GM06990 (cell line): ENCODE data around the gene TPX2.

Experiments used
- DNase-seq: peaks from one replicate; pipeline ENCODE4 v3.0.0-alpha.2; 2011; ENCODE audit not compliant: insufficient read length; ENCODE audit errors: extremely low read depth
- H3K27me3 ChIP-seq: replicated peaks from 2 replicates; pipeline ENCODE4 v1.6.0; 2011; ENCODE audit warnings: low read length; ENCODE audit not compliant: control insufficient read depth, insufficient read depth
- H3K36me3 ChIP-seq: 2 replicates; pipeline ENCODE4 v1.5.1; 2011; ENCODE audit warnings: low read length; ENCODE audit not compliant: control insufficient read depth, insufficient read depth
- H3K4me3 ChIP-seq: replicated peaks from 2 replicates; pipeline ENCODE4 v1.5.1; 2011; ENCODE audit warnings: low read depth, mild to moderate bottlenecking, control low read depth, low read length
- CTCF ChIP-seq: IDR thresholded peaks from 2 replicates; pipeline ENCODE4 v1.5.1; 2011; ENCODE audit warnings: low read length, control low read depth, mild to moderate bottlenecking, inconsistent platforms; ENCODE audit not compliant: insufficient read depth, poor library complexity, severe bottlenecking

TPX2 gene

DNA sequence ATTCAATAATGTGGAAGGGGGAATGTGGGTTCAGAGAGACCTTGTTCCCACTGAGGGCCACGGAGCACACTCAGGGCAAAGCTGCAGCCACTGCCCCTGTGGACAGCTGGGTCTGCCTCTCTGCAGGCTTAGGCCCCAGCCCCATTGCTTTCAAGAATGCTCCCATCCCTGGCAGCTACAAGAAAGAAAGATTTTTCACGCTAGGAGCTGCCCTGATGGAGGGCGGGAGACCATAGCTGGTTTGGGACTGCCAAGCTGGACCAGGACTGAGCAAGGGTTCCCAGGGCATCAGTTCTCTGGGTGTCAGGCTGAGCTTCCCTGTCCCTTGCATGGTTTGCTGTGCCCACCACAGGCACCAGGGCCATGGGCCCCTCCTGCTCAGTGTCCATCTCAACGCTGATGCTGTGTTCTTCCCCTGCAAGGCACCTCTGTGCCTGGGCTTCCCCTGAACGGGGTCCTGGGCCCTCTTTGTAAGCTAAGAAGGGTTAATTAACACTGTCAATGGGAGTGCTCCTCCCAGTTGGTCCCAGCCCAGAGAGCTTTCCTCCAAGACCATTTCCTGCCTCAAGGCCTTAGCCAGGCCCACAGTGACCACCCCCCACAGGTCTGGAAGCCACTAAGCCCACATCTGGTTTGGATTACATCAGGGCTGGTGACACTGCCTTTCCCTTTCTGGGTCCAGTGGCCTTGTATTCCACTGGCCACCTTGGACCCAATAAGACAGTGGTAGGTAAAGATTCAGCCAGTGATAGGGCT is 97.9 kb downstream of the TPX2 start:
- no peak for DNase-seq
- no peaks in the 10 kb centered on the region for H3K36me3 ChIP-seq
- H3K27me3 ChIP-seq: no peaks in the 10 kb centered on the region
- H3K4me3 ChIP-seq: no peak overlapping the region
- no peak for TF ChIP-seq CTCF

- DNase-seq: no peak
These were observed 98.9 kb downstream of the TPX2 start for GRCh38 chr20:31837896-31838397.

GRCh38 chr20:31838646-31839292 is 99.7 kb downstream of the TPX2 start:
- H3K36me3 ChIP-seq: no peaks in the 10 kb centered on the region

More at GRCh38 chr20:31837896-31838397, 98.9 kb downstream of the TPX2 start:
- H3K36me3 ChIP-seq: no peaks in the 10 kb centered on the region
- H3K27me3 ChIP-seq: no peaks in the 10 kb centered on the region
- H3K4me3 ChIP-seq: no peak overlapping the region
- TF ChIP-seq CTCF: no peak

DNA sequence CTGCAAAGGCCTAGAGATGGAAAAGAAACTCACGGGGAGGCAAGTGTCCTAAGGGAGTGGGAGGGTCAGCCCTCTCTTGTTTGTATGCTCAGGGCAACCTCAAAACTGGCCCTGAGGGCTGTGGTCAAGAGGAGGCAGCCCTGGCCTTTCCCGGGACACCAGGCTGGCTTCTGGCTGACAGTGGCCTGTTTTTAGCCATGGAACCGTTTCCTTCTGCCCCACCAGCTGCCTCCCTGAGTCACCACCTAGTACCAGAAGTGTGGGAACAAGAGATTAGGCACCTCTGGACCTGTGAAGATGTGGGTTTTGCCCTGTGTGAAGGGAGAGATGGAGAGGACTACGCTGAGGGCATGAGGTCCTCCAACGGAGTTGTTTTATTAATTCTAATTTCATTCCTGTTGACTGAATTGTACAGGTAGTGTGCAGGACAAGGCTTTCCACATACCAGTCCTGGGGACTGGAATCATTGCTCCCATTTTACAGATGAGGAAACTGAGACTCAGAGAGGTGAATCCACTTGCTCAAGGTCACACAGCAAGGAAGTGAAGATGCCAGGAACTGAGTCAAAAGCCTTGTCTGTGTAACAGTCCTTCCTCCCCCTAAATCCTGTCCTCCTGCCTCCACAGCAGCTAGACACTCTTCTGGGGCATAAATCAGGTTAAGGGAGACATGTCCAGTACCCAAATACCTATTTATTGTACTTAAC is 100.8 kb downstream of the TPX2 start:
- Histone ChIP-seq H3K36me3 (no peaks in the 10 kb centered on the region), H3K27me3 (no peaks in the 10 kb centered on the region), H3K4me3 (no peak overlapping the region)
- DNase-seq: no peak
- no peak for TF ChIP-seq CTCF

More at GRCh38 chr20:31838646-31839292, 99.7 kb downstream of the TPX2 start:
- DNase-seq: no peak
- Histone ChIP-seq H3K4me3 (no peak overlapping the region), H3K27me3 (no peaks in the 10 kb centered on the region)
- TF ChIP-seq CTCF: no peak

- H3K36me3 ChIP-seq: no peaks in the 10 kb centered on the region
- no peak for DNase-seq
- TF ChIP-seq CTCF: no peak
- no peaks in the 10 kb centered on the region for H3K27me3 ChIP-seq
- H3K4me3 ChIP-seq: no peak overlapping the region
These were observed 102.1 kb downstream of the TPX2 start for GRCh38 chr20:31840906-31841816.
